ENCODE measurements around the gene ALDH1L1.

ALDH1L1 gene

GRCh38 chr3:126147147-126147931 lies 33.0 kb downstream of the ALDH1L1 start:
- H3K36me3 Mint-ChIP-seq (ENCODE audit: low read depth) = no peaks in the 10 kb centered on the region
- no peak for TF ChIP-seq CTCF (IDR thresholded peaks at IDR 0.05; ENCODE audit: unreplicated experiment in 3 of 3)
- no peak overlapping the region for H3K4me3 Mint-ChIP-seq
- no peaks in the 10 kb centered on the region for H3K4me1 Mint-ChIP-seq
- H3K27ac Mint-ChIP-seq = no peak overlapping the region
- no peaks in the 10 kb centered on the region for H3K9me3 Mint-ChIP-seq
- peaks cover 10% of the 10 kb centered on the region for H3K27me3 Mint-ChIP-seq (ENCODE audit: low read depth)

- no peaks in the 10 kb centered on the region for H3K9me3 Mint-ChIP-seq
- H3K4me3 Mint-ChIP-seq = no peak overlapping the region
- no peaks in the 10 kb centered on the region for H3K36me3 Mint-ChIP-seq (ENCODE audit: low read depth)
- TF ChIP-seq CTCF (IDR thresholded peaks at IDR 0.05; ENCODE audit: unreplicated experiment in 3 of 3) = no peak
- peaks cover 10% of the 10 kb centered on the region for H3K27me3 Mint-ChIP-seq (ENCODE audit: low read depth)
- H3K27ac Mint-ChIP-seq = no peak overlapping the region
- H3K4me1 Mint-ChIP-seq = no peaks in the 10 kb centered on the region
Observed at GRCh38 chr3:126146525-126147146, 33.8 kb downstream of the ALDH1L1 start.

GRCh38 chr3:126146034-126146433 lies 34.4 kb downstream of the ALDH1L1 start:
- Mint-ChIP-seq H3K4me1 (no peaks in the 10 kb centered on the region), H3K36me3 (ENCODE audit: low read depth) (no peaks in the 10 kb centered on the region), H3K4me3 (no peak overlapping the region), H3K27ac (no peak overlapping the region), H3K9me3 (no peaks in the 10 kb centered on the region), H3K27me3 (ENCODE audit: low read depth) (peaks cover 10% of the 10 kb centered on the region)
- TF ChIP-seq CTCF (IDR thresholded peaks at IDR 0.05; ENCODE audit: unreplicated experiment in 3 of 3) = no peak

- Mint-ChIP-seq H3K36me3 (ENCODE audit: low read depth) (no peaks in the 10 kb centered on the region), H3K27ac (no peak overlapping the region), H3K27me3 (ENCODE audit: low read depth) (peaks cover 26% of the 10 kb centered on the region), H3K4me3 (no peak overlapping the region), H3K4me1 (no peaks in the 10 kb centered on the region), H3K9me3 (no peaks in the 10 kb centered on the region)
- TF ChIP-seq CTCF (IDR thresholded peaks at IDR 0.05; ENCODE audit: unreplicated experiment in 3 of 3) = no peak
Observed at GRCh38 chr3:126142652-126143051, 37.7 kb downstream of the ALDH1L1 start.

GRCh38 chr3:126137490-126138130 lies 42.8 kb downstream of the ALDH1L1 start:
- H3K4me1 Mint-ChIP-seq = peaks cover 3% of the 10 kb centered on the region
- H3K4me3 Mint-ChIP-seq = no peak overlapping the region
- H3K9me3 Mint-ChIP-seq = no peaks in the 10 kb centered on the region
- no peak for TF ChIP-seq CTCF (IDR thresholded peaks at IDR 0.05; ENCODE audit: unreplicated experiment in 3 of 3)
- H3K36me3 Mint-ChIP-seq (ENCODE audit: low read depth) = no peaks in the 10 kb centered on the region
- H3K27ac Mint-ChIP-seq = no peak overlapping the region
- peaks cover 25% of the 10 kb centered on the region for H3K27me3 Mint-ChIP-seq (ENCODE audit: low read depth)

Data from nephron (organoid).